ENCODE data around the gene EIF4G3.

DNA sequence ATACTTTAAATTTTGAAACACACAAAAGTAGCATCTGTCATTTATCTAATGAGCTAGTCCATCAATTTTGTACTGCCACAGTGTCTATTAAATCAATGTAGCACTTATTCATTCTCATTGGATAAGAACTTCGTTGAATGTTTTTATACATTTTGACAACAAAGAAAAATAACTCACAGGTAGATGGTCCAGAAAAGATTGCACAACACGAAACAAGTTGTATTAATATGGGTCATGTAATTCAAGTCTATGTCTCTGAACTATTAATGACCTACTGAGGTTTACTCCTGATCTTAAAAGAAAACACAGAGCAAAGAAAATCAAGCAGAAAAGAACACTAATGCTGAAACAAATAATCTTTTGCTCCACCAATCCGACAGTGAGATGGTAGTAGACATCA lies 404.9 kb downstream of the EIF4G3 start:
- TF ChIP-seq POLR2AphosphoS5 (IDR thresholded peaks at IDR 0.05; ENCODE audit: low read depth, low read length) (no peak), TAF1 (IDR thresholded peaks at IDR 0.05; ENCODE audit: borderline replicate concordance, low read depth, low read length) (no peak)
